K562 (cell line): ENCODE measurements around the gene PSMD13. TPM values are rescaled to one million over a fixed set of nuclear protein-coding genes. Genes with fewer than 3 reads are reported as not detected.
A peak's percentile ranks its signal among the peaks of the same experiment; 100 is the strongest.

Experiments
- DIDO1 ChIP-seq: fragments of 450-650 bp; IDR thresholded peaks from 2 replicates; pipeline ENCODE4 v1.6.1; 2016; ENCODE audit warnings: low read depth, missing biosample characterization, missing genetic modification characterization
- HDGF ChIP-seq: fragments of 450-650 bp; IDR thresholded peaks from 2 replicates; pipeline ENCODE4 v1.6.1; 2016
- HOXB6 ChIP-seq: fragments of 250-450 bp; sonication (Bioruptor Pico); IDR thresholded peaks from 2 replicates; pipeline ENCODE4 v1.5.1; 2022; ENCODE audit warnings: mild to moderate bottlenecking, borderline replicate concordance
- POLR2G ChIP-seq: fragments of 200-400 bp; formaldehyde crosslinking; IDR thresholded peaks from 2 replicates; pipeline ENCODE4 v1.6.1; 2017; ENCODE audit warnings: low read depth, mild to moderate bottlenecking, antibody characterized with exemption, low read length, moderate library complexity
- ZBTB11 ChIP-seq, 3 experiments: fragments of 200-800 bp in 1 of 3; fragments of 250-450 bp in 1 of 3; fragments of 450-650 bp in 1 of 3; sonication (Bioruptor Pico) in 1 of 3; sonication (Bioruptor generic) in 1 of 3; formaldehyde crosslinking in 1 of 3; IDR thresholded peaks; 2 replicates each; pipeline versions ENCODE4 v1.6.1 to v1.8.0; 2016 to 2022; ENCODE audit warnings: mild to moderate bottlenecking in 2 of 3, missing genetic modification characterization in 2 of 3, missing compliant biosample characterization in 1 of 3, moderate library complexity in 1 of 3
- polyA plus RNA-seq, 8 experiments: library from polyadenylated mRNA; depleted of rRNA in 4 of 8; stranded (reverse) in 5 of 8; unstranded in 3 of 8; fragments of >200 nt; fragmentation: Nextera tagmentation in 2 of 8; fragmentation: Illumina TruSeq in 1 of 8; extraction: Ambion mirVana in 2 of 8; extraction: Trizol in 1 of 8; gene quantifications; 2 replicates each; pipeline versions ENCODE4 v1.2.1 to v1.2.3, GENCODE V29; 2011 to 2014; ENCODE audit warnings: inconsistent platforms in 1 of 8, missing spikeins in 1 of 8
- total RNA-seq, 7 experiments: library from RNA; depleted of rRNA in 6 of 7; stranded (reverse); fragments of >200 nt in 6 of 7; fragmentation: Illumina TruSeq in 2 of 7; extraction: Trizol in 2 of 7; gene quantifications; 2 replicates each; pipeline versions ENCODE4 v1.2.1 to v1.2.3, GENCODE V29; 2011 to 2021; ENCODE audit warnings: low replicate concordance in 1 of 7
- TF ChIP-seq, protein P1 (sequence below): fragments of 450-650 bp; IDR thresholded peaks from 2 replicates; pipeline ENCODE4 v1.6.1; 2016; ENCODE audit warnings: mild to moderate bottlenecking, moderate library complexity
- TF ChIP-seq, protein P2 (sequence below): fragments of 250-450 bp; sonication (Bioruptor Pico); IDR thresholded peaks from 2 replicates; pipeline ENCODE4 v1.8.0; 2021; ENCODE audit warnings: moderate library complexity, mild to moderate bottlenecking, inconsistent platforms
- TF ChIP-seq, protein P3 (sequence below): IDR thresholded peaks from 2 replicates; pipeline ENCODE4 v1.6.1; 2014; ENCODE audit warnings: antibody characterized with exemption

Gene PSMD13
- total and polyA plus RNA-seq, 9 of the 15 experiments (the other 6 are each of a cell fraction or from before 2014, with no cell fraction given): 185 to 383 (median 267) TPM

- TF ChIP-seq, protein P1, sequence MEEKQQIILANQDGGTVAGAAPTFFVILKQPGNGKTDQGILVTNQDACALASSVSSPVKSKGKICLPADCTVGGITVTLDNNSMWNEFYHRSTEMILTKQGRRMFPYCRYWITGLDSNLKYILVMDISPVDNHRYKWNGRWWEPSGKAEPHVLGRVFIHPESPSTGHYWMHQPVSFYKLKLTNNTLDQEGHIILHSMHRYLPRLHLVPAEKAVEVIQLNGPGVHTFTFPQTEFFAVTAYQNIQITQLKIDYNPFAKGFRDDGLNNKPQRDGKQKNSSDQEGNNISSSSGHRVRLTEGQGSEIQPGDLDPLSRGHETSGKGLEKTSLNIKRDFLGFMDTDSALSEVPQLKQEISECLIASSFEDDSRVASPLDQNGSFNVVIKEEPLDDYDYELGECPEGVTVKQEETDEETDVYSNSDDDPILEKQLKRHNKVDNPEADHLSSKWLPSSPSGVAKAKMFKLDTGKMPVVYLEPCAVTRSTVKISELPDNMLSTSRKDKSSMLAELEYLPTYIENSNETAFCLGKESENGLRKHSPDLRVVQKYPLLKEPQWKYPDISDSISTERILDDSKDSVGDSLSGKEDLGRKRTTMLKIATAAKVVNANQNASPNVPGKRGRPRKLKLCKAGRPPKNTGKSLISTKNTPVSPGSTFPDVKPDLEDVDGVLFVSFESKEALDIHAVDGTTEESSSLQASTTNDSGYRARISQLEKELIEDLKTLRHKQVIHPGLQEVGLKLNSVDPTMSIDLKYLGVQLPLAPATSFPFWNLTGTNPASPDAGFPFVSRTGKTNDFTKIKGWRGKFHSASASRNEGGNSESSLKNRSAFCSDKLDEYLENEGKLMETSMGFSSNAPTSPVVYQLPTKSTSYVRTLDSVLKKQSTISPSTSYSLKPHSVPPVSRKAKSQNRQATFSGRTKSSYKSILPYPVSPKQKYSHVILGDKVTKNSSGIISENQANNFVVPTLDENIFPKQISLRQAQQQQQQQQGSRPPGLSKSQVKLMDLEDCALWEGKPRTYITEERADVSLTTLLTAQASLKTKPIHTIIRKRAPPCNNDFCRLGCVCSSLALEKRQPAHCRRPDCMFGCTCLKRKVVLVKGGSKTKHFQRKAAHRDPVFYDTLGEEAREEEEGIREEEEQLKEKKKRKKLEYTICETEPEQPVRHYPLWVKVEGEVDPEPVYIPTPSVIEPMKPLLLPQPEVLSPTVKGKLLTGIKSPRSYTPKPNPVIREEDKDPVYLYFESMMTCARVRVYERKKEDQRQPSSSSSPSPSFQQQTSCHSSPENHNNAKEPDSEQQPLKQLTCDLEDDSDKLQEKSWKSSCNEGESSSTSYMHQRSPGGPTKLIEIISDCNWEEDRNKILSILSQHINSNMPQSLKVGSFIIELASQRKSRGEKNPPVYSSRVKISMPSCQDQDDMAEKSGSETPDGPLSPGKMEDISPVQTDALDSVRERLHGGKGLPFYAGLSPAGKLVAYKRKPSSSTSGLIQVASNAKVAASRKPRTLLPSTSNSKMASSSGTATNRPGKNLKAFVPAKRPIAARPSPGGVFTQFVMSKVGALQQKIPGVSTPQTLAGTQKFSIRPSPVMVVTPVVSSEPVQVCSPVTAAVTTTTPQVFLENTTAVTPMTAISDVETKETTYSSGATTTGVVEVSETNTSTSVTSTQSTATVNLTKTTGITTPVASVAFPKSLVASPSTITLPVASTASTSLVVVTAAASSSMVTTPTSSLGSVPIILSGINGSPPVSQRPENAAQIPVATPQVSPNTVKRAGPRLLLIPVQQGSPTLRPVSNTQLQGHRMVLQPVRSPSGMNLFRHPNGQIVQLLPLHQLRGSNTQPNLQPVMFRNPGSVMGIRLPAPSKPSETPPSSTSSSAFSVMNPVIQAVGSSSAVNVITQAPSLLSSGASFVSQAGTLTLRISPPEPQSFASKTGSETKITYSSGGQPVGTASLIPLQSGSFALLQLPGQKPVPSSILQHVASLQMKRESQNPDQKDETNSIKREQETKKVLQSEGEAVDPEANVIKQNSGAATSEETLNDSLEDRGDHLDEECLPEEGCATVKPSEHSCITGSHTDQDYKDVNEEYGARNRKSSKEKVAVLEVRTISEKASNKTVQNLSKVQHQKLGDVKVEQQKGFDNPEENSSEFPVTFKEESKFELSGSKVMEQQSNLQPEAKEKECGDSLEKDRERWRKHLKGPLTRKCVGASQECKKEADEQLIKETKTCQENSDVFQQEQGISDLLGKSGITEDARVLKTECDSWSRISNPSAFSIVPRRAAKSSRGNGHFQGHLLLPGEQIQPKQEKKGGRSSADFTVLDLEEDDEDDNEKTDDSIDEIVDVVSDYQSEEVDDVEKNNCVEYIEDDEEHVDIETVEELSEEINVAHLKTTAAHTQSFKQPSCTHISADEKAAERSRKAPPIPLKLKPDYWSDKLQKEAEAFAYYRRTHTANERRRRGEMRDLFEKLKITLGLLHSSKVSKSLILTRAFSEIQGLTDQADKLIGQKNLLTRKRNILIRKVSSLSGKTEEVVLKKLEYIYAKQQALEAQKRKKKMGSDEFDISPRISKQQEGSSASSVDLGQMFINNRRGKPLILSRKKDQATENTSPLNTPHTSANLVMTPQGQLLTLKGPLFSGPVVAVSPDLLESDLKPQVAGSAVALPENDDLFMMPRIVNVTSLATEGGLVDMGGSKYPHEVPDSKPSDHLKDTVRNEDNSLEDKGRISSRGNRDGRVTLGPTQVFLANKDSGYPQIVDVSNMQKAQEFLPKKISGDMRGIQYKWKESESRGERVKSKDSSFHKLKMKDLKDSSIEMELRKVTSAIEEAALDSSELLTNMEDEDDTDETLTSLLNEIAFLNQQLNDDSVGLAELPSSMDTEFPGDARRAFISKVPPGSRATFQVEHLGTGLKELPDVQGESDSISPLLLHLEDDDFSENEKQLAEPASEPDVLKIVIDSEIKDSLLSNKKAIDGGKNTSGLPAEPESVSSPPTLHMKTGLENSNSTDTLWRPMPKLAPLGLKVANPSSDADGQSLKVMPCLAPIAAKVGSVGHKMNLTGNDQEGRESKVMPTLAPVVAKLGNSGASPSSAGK: peak; percentile 87
- TF ChIP-seq POLR2G (0 out of 2 replicates have a peak, but pooled peaks have one; percentile 52), HDGF (no peak), HOXB6 (CRISPR knock-in tag) (no peak), ZBTB11 (CRISPR knock-in tag; IDR thresholded peaks at IDR 0.05) (no peak), DIDO1 (tag) (no peak)
- TF ChIP-seq, protein P2, sequence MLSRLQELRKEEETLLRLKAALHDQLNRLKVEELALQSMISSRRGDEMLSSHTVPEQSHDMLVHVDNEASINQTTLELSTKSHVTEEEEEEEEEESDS (CRISPR knock-in tag): no peak
- TF ChIP-seq, protein P3, sequence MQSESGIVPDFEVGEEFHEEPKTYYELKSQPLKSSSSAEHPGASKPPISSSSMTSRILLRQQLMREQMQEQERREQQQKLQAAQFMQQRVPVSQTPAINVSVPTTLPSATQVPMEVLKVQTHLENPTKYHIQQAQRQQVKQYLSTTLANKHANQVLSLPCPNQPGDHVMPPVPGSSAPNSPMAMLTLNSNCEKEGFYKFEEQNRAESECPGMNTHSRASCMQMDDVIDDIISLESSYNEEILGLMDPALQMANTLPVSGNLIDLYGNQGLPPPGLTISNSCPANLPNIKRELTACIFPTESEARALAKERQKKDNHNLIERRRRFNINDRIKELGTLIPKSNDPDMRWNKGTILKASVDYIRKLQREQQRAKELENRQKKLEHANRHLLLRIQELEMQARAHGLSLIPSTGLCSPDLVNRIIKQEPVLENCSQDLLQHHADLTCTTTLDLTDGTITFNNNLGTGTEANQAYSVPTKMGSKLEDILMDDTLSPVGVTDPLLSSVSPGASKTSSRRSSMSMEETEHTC: no peak
These were observed 51.2 kb downstream of the PSMD13 start (continued) for GRCh38 chr11:287821-288477.
